Lung microvascular endothelial cell (primary cell): ENCODE data around the gene MYLK. TPM values are rescaled to one million over a fixed set of nuclear protein-coding genes. Genes with fewer than 3 reads are reported as not detected.
A peak's percentile ranks its signal among the peaks of the same experiment; 100 is the strongest.

Source experiments
- DNase-seq, 2 donors: peaks; one replicate each; pipeline versions ENCODE4 v3.0.0 to v3.0.0-alpha.2; 2010; ENCODE audit warnings: low read depth in 2 of 2
- total RNA-seq: library from RNA; depleted of rRNA; stranded (reverse); fragments of >200 nt; gene quantifications from 2 replicates; pipeline ENCODE4 v1.2.1, GENCODE V29; 2014

MYLK gene
- total RNA-seq, 1 donor from 2014 or later = 2.8 TPM

GRCh38 chr3:123819949-123820348 lies 64.2 kb downstream of the MYLK start:
- DNase-seq = no peak

GRCh38 chr3:123818921-123819429 lies 65.2 kb downstream of the MYLK start:
- peak in 1 of 2 donors; percentile 64 for DNase-seq

DNA sequence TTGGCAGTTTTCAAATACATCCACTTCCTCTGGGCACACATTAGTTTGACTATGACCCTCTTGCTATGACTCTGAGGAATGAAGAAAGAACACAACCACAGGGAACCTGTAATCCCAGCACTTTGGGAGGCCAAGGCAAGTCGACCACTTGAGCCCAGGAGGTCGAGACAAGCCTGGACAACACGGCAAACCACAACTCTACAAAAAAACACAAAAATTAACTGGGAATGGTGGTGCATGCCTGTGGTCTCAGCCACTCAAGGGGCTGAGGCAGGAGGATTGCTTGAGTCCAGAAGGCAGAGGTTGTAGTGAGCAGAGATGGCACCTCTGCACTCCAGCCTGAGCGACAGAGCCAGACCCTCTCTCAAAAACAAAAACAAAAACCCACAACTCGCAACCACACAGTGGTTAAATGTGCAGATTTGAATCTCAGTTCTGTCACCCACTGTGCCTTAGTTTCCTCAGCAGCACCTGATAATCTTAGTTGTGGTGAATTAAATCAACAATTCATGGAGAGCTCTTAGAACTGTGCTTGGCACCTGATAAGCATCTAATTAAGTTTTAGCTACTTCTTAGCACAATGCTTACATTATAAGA lies 65.7 kb downstream of the MYLK start:
- no peak for DNase-seq

DNA sequence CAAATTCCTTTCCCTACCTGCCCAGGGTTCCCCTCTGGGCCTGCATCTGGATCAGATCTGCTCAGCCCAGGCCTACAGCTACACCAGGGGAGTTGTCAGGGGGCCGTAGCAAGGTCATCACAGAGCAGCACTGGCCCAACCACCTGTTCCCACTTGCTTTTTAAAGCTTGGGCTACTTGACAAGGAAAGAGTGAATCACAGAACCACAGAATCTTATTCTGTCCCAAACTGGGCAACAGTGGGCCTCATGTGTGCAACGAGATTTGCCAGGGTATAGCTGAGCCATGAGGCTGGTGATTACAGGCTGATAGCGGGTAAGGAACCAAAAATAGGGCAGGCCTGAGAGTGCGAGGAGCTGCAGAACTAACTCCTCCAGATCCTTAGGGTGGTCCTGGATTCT lies 66.7 kb downstream of the MYLK start:
- DNase-seq = no peak

- peak in 1 of 2 donors; percentile 51 for DNase-seq
Measured at GRCh38 chr3:123816673-123817207, 67.4 kb downstream of the MYLK start.

DNA sequence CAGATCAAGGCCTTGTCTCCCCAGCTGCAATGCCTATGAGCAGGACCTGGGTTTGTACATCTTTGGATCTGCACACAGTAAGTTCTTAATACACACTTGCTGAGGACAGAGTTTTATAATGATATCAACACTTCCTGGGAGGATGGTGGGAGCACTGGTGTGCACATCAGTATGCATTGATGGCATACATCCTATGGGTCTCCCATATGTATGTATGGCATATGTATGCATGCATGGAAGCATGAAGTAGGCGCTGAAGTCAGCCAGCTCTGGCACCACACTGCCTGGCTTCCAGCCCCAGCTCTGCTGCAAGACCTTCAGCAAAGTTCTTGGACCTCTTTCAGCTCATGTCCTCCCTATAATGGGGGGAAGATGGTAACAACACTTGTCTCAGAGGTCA lies 68.2 kb downstream of the MYLK start:
- DNase-seq = no peak

DNA sequence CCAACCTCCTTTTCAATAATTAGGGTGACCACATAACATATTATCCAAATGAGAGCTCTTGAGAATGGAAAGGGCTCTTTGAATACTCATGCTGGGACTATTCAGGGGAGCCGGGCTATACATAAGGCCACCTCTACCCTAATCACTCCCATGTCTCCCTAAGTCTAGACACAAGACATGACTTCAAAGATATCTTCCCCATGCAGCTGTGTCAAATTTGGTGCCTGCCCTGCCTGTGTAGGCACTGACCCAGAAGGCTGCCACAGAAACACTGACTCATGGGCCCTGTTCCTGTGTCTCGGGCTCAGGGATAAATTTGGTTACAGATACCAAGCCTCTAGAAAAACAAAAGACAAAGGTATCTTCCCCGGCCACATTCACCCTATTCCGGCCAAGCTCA lies 70.3 kb downstream of the MYLK start:
- DNase-seq = peak; percentile 32 to 33

DNA sequence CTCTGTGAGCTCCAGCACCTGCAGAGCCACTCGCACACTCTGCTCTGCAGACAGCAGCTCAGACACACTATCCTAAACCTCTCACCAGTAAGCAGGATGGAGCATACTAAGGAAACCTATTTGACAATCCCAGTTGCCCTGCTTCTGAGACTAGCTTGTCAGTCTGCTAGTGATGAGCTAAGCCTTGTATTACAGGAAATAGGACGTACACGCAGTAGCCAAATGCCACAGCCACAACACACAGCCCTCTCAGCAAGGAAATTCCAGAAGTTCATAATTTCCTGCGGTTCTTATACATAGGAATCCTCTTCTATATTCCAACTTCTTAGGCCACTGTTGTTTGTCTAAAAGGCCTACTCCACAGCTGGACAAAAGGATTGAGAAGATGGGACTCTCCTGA lies 74.5 kb downstream of the MYLK start:
- DNase-seq = peak; percentile 63 to 93

DNA sequence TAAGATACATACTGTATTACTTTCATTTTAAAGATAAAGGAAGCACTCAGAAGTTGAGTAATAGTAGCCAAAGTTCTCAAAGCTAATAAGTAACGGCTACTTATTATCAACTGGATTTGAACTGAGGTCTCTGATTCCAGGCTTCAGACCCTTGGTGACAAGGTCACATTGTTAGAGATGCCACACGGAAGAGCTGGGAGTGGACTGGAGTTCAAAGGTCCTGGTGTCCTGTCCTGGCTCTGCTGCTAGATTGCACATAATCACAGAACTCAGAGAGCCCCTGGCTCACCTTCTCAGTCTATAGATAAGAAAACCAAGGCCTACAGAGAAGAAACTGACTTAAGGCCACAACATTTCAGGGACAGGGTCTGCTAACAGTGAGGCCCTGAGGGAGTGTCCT lies 75.3 kb downstream of the MYLK start:
- DNase-seq = no peak

DNA sequence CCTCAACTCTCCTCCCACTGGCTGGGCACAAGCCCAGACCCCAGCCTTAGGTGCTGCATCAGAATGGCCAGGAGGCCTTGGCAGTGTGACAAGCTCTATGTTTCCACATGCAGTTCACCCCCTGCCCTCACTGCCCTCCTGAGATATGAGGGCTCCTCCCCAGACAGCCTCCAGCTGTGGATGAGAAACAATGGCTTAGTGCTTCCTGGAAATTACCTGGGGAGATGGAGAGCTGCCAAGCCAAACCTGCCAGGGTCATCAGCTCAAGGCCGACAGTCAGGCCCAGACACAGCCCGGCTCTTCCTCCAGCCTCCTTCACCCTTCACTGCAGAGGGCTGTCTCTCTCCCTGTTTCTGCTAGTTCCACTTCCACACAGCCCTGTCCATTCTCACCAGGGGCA lies 76.3 kb downstream of the MYLK start:
- DNase-seq = no peak

DNA sequence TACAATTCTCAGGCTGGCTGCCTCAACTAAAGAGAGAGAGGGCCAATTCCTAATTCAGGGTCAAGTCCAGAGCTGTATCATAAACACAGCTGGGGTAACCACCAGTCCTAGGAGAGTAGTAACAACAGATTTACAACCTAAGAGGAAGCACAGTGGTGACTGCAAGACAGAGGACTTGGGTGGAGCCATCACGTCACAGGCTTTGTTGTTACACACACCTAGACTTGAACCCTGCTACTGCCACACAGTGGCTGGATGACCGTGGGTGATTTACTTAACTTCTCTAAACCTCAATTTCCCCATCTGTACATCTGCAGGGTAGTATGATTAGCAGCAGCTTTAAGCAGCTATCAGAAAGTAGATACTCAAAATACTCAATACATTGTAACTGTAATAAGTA lies 78.6 kb downstream of the MYLK start:
- no peak for DNase-seq

- DNase-seq = no peak
Measured at GRCh38 chr3:123805101-123805500, 79.0 kb downstream of the MYLK start.

DNA sequence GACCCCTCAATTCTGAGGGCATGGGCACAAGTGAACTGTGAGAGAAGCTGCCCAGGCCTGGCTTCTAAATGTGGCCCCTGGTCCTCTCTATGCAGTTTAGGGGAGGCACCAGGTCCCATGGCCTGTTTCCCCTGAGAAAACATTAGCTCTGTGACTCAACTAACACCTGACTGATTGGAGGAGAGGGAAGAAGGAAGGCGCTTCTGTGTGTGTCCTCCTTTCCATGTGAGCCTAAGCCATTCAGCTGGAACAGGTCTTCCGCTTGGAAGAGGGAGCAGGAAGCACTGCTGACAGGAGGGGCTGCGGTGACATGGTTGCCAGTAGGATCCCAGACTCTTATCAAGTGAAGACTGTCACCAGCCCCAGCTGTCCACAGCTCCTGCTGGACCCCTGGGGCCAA lies 79.5 kb downstream of the MYLK start:
- no peak for DNase-seq

- DNase-seq = no peak
Measured at GRCh38 chr3:123803521-123803920, 80.6 kb downstream of the MYLK start.

DNA sequence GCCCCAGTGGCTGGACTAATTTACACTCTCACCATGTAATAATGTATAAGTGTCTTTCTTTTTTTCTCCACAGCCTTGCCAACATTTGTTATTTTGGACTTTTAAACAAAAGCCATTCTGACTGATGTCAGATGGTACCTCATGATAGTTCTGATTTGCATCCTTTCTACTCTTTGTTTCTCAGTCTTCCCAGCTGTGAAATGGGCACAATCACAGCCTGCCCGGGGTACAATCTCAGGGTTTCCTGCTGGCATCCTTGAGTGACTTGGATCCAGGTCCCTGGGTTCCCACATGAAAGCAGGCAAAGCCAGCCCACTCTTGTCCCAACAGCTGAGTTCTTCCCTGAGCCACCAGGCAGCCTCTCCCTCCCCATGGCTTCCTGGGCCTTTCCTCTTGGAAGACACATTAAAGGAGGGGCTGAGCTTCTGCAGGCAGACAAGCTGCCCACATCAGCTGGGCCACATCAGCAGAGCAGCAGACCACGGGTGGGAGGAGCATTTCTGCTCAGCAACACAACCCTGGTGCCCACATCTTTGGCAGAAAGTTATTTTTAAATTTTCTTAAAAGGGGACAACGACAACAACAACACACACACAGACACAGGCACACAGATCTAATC lies 82.0 kb downstream of the MYLK start:
- no peak for DNase-seq

- no peak for DNase-seq
Measured at GRCh38 chr3:123801474-123801873, 82.7 kb downstream of the MYLK start.

DNA sequence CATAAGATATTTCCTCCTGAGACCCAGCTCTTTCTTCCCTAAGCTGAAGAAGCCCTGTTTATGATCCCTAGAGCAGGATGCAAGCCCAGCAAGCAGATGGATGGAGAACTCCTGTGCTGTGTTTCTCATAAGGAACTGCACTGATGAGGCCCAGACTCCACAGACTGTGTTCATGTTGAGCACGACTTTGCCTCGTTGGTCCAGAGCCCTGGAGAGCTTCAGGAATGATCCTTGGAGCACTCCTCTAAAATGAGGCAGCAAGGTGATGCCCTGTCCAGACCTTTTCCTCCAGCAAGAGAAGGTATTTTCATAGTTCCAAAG lies 83.8 kb downstream of the MYLK start:
- no peak for DNase-seq

- no peak for DNase-seq
Measured at GRCh38 chr3:123799544-123800361, 84.4 kb downstream of the MYLK start.

DNA sequence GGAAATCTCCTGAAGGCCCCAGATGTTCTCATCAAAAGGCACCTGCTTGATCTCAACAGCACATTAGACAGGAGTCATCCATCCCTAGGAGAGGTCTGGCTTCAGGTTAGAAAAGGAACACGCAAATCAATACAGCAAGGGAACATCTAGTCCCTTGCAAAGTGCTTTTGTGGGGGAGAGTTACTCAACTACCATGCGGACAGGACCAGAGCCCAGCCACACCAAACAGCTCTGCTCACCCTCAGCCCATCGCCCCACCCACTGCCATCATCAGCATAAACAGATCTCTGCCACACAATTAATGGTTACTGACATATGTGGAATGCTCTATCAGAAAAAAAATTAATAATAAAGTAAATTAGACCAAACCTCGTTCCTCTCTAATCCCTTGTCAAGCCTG lies 85.6 kb downstream of the MYLK start:
- DNase-seq = no peak

- no peak for DNase-seq
Measured at GRCh38 chr3:123795471-123796251, 88.5 kb downstream of the MYLK start.

DNA sequence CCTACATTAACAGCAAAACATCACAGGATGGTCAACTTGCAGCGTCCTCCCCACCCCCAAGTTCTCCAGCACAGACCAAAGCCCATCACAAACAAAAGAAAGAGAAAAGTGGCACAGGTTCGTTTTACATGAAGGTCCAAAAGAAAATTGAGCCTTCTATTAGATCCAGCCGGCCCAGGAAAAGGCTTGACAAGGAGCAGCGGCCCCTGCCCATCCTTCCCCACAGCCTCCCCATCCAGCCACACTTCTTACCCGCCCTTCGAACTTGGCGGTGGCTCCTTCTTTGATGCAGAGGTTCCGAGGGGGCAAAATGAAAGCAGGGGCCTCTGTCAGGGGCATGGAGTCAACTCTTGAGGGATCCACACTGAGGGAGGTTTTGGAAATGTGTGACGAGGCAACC lies 90.7 kb downstream of the MYLK start:
- DNase-seq = no peak
